HCT116 (cell line): ENCODE measurements around the gene MORC4. TPM values are rescaled to one million over a fixed set of nuclear protein-coding genes. Genes with fewer than 3 reads are reported as not detected.

Source experiments
- ATAC-seq: fragments of 200-7000 bp; cut with Tn5 transposase; 2 replicates; pipeline ENCODE4 v1.9.1; 2020; ENCODE audit warnings: mild to moderate bottlenecking, moderate library complexity
- BruUV-seq: library from RNA; stranded (reverse); fragments of 400-500 nt; replicated peaks from 2 replicates; lab custom pipeline; 2021; lab: Mats Ljungman, UMichigan
- CTCF ChIA-PET: fragments of 300-600 bp; sonication (Branson Sonifier 250); formaldehyde crosslinking; loops from one replicate; lab custom pipeline; 2021; ENCODE audit warnings: antibody characterized with exemption; lab: Charles Lee
- POLR2A ChIA-PET: fragments of 300-600, 350-600 bp; sonication (Branson Sonifier 250); formaldehyde crosslinking; loops from one replicate; lab custom pipeline; 2021; ENCODE audit warnings: antibody characterized with exemption; lab: Charles Lee
- RAD21 ChIA-PET, 2 experiments: fragments of 300-600 bp; sonication (Branson Sonifier 250); formaldehyde crosslinking; loops; one replicate each; lab custom pipeline; 2023; ENCODE audit warnings: low total read pairs in 2 of 2; ENCODE audit not compliant: uncharacterized antibody in 2 of 2, unreplicated experiment in 2 of 2, low non-redundant PET in 1 of 2; lab: Charles Lee
- DNase-seq: peaks from one replicate; pipeline ENCODE4 v3.0.0-alpha.2; 2010; ENCODE audit warnings: low read depth, low spot score
- H2AFZ ChIP-seq: fragments of 200-600 bp; shearing (Covaris generic), sonication (generic); 2 replicates; pipeline ENCODE4 v1.6.1; 2017; ENCODE audit warnings: low read depth, mixed run types, mixed read lengths, antibody characterized with exemption, low read length; ENCODE audit not compliant: poor library complexity, severe bottlenecking
- H3K27ac ChIP-seq: 2 replicates; pipeline ENCODE4 v1.5.1; 2012; ENCODE audit warnings: low read depth, low read length
- H3K27me3 ChIP-seq: fragments of 200-600 bp; sonication (generic); 2 replicates; pipeline ENCODE4 v1.6.1; 2016; ENCODE audit warnings: mixed run types, low read length, mixed read lengths; ENCODE audit not compliant: insufficient read depth
- H3K36me3 ChIP-seq, 2 experiments: fragments of 200-500 bp in 1 of 2; fragments of 200-600 bp in 1 of 2; sonication (Bioruptor generic) in 1 of 2; sonication (generic) in 1 of 2; 2 replicates each; pipeline versions ENCODE4 v1.5.1 to v1.6.1; 2014 to 2016; ENCODE audit warnings: low read length in 2 of 2, inconsistent platforms in 1 of 2, mixed read lengths in 1 of 2, mixed run types in 1 of 2; ENCODE audit not compliant: insufficient read depth in 2 of 2, control insufficient read depth in 1 of 2
- H3K4me1 ChIP-seq, 2 experiments: fragments of 200-600 bp in 1 of 2; sonication (generic) in 1 of 2; 2 replicates each; pipeline versions ENCODE4 v1.5.1 to v1.6.1; 2012 to 2017; ENCODE audit warnings: low read length in 2 of 2, inconsistent platforms in 1 of 2, mild to moderate bottlenecking in 1 of 2, mixed read lengths in 1 of 2, mixed run types in 1 of 2, moderate library complexity in 1 of 2; ENCODE audit not compliant: insufficient read depth in 2 of 2, control insufficient read depth in 1 of 2
- H3K4me2 ChIP-seq: fragments of 200-600 bp; sonication (generic); 2 replicates; pipeline ENCODE4 v1.6.1; 2017; ENCODE audit warnings: mixed run types, low read length, mixed read lengths
- H3K4me3 ChIP-seq, 2 experiments: fragments of 200-600 bp in 1 of 2; sonication (generic) in 1 of 2; replicated peaks in 1 of 2; 2 replicates each; pipeline ENCODE4 v1.5.1; 2011 to 2016; ENCODE audit warnings: low read length in 2 of 2, control low read depth in 1 of 2, low read depth in 1 of 2, mild to moderate bottlenecking in 1 of 2, mixed read lengths in 1 of 2, mixed run types in 1 of 2
- H3K79me2 ChIP-seq: fragments of 200-600 bp; sonication (generic); 2 replicates; pipeline ENCODE4 v1.6.1; 2017; ENCODE audit warnings: mild to moderate bottlenecking, mixed run types, low read length, moderate library complexity, mixed read lengths; ENCODE audit not compliant: insufficient read depth
- H3K9ac ChIP-seq: fragments of 200-600 bp; sonication (generic); 2 replicates; pipeline ENCODE4 v1.6.1; 2016; ENCODE audit warnings: low read length, mixed read lengths
- H3K9me2 ChIP-seq: fragments of 200-600 bp; sonication (generic), shearing (Covaris generic); 2 replicates; pipeline ENCODE4 v1.6.1; 2017; ENCODE audit warnings: mixed run types, mild to moderate bottlenecking, moderate library complexity; ENCODE audit not compliant: insufficient read depth
- H3K9me3 ChIP-seq, 2 experiments: fragments of 200-500 bp in 1 of 2; fragments of 200-600 bp in 1 of 2; sonication (Bioruptor generic) in 1 of 2; sonication (generic) in 1 of 2; 2 replicates each; pipeline ENCODE4 v1.6.1; 2014 to 2017; ENCODE audit warnings: low read length in 2 of 2, mixed read lengths in 2 of 2, inconsistent platforms in 1 of 2, low read depth in 1 of 2, mild to moderate bottlenecking in 1 of 2, mixed run types in 1 of 2, moderate library complexity in 1 of 2; ENCODE audit not compliant: control insufficient read depth in 1 of 2, insufficient read depth in 1 of 2
- H4K20me1 ChIP-seq: fragments of 200-600 bp; sonication (generic), shearing (Covaris generic); 2 replicates; pipeline ENCODE4 v1.6.1; 2017; ENCODE audit warnings: mixed run types, mild to moderate bottlenecking, moderate library complexity; ENCODE audit not compliant: insufficient read depth
- POLR2AphosphoS5 ChIP-seq: IDR thresholded peaks from 2 replicates; pipeline ENCODE4 v1.6.1; 2011; ENCODE audit warnings: mild to moderate bottlenecking, low read depth, low read length, moderate library complexity
- RAD21 ChIP-seq: IDR thresholded peaks from 2 replicates; pipeline ENCODE4 v1.6.1; 2012; ENCODE audit warnings: low read depth, mild to moderate bottlenecking
- SIN3A ChIP-seq: IDR thresholded peaks from 2 replicates; pipeline ENCODE4 v1.6.1; 2012; ENCODE audit warnings: low read depth
- SP1 ChIP-seq: IDR thresholded peaks from 2 replicates; pipeline ENCODE4 v1.6.1; 2012; ENCODE audit warnings: low read depth
- ZBTB33 ChIP-seq: IDR thresholded peaks from 2 replicates; pipeline ENCODE4 v1.6.1; 2011; ENCODE audit warnings: mild to moderate bottlenecking, low read length, moderate library complexity; ENCODE audit not compliant: insufficient replicate concordance; ENCODE audit errors: extremely low read depth
- ZFX ChIP-seq: fragments of 450-650 bp; IDR thresholded peaks from 2 replicates; pipeline ENCODE4 v1.6.1; 2017
- intact Hi-C: fragments of 100-400 bp; cut with micrococcal nuclease; formaldehyde crosslinking; loops from 2 replicates; pipeline ENCODE4 v1.10.0; 2022
- total RNA-seq: library from RNA; stranded (reverse); gene quantifications from one replicate; pipeline ENCODE4 v1.2.1, GENCODE V29; 2021; ENCODE audit not compliant: unreplicated experiment

The MORC4 gene
- total RNA-seq, 1 experiment from 2014 or later = 20.6 TPM

- no peak overlapping the region for H3K9ac ChIP-seq
- intact Hi-C loops = no loop called here
- BruUV-seq = no TSS peak
- no peaks in the 10 kb centered on the region for H4K20me1 ChIP-seq
- no peak for ATAC-seq
- H3K9me3 ChIP-seq = no peaks in the 10 kb centered on the region
- H3K4me3 ChIP-seq = no peak overlapping the region
- POLR2A ChIA-PET = no interaction called here
- no peak overlapping the region for H2AFZ ChIP-seq
- no peak overlapping the region for H3K27ac ChIP-seq
- H3K4me2 ChIP-seq = no peak overlapping the region
- H3K27me3 ChIP-seq = no peaks in the 10 kb centered on the region
- CTCF ChIA-PET = interaction anchor here (0.6 kb wide), 1 partner anchor 54 kb away, joined by 3 read pairs; no protein-coding TSS in a partner anchor
- no peak for DNase-seq
- RAD21 ChIA-PET = no interaction called here
- no peaks in the 10 kb centered on the region for H3K36me3 ChIP-seq
- no peak for TF ChIP-seq SIN3A
- TF ChIP-seq RAD21 = no peak
- TF ChIP-seq SP1 = no peak
- TF ChIP-seq ZFX = no peak
- no peak for TF ChIP-seq POLR2AphosphoS5
- TF ChIP-seq ZBTB33 = no peak
- H3K4me1 ChIP-seq = peaks cover 0 to 3% of the 10 kb centered on the region in 2 experiments; a peak in 3 of 4 replicates
- H3K9me2 ChIP-seq = no peaks in the 10 kb centered on the region
- H3K79me2 ChIP-seq = no peaks in the 10 kb centered on the region
These were observed 47.5 kb downstream of the MORC4 start for GRCh38 chrX:106952538-106952937.

GRCh38 chrX:106952089-106952488 lies 47.9 kb downstream of the MORC4 start:
- no peaks in the 10 kb centered on the region for H3K9me3 ChIP-seq
- no peak overlapping the region for H3K4me3 ChIP-seq
- DNase-seq (no peak), ATAC-seq (no peak)
- H3K9me2 ChIP-seq = no peaks in the 10 kb centered on the region
- no peak overlapping the region for H3K4me2 ChIP-seq
- no TSS peak for BruUV-seq
- peaks cover 0 to 3% of the 10 kb centered on the region in 2 experiments; a peak in 3 of 4 replicates for H3K4me1 ChIP-seq
- H3K27ac ChIP-seq = no peak overlapping the region
- ChIA-PET CTCF (interaction anchor here (0.6 kb wide), 1 partner anchor 53 kb away, joined by 3 read pairs; no protein-coding TSS in a partner anchor), RAD21 (no interaction called here), POLR2A (no interaction called here)
- intact Hi-C loops = no loop called here
- no peak overlapping the region for H3K9ac ChIP-seq
- H4K20me1 ChIP-seq = no peaks in the 10 kb centered on the region
- H3K79me2 ChIP-seq = no peaks in the 10 kb centered on the region
- H3K36me3 ChIP-seq = no peaks in the 10 kb centered on the region
- H2AFZ ChIP-seq = no peak overlapping the region
- no peaks in the 10 kb centered on the region for H3K27me3 ChIP-seq
- TF ChIP-seq SIN3A = no peak
